ENCODE data around the gene NES.

DNA sequence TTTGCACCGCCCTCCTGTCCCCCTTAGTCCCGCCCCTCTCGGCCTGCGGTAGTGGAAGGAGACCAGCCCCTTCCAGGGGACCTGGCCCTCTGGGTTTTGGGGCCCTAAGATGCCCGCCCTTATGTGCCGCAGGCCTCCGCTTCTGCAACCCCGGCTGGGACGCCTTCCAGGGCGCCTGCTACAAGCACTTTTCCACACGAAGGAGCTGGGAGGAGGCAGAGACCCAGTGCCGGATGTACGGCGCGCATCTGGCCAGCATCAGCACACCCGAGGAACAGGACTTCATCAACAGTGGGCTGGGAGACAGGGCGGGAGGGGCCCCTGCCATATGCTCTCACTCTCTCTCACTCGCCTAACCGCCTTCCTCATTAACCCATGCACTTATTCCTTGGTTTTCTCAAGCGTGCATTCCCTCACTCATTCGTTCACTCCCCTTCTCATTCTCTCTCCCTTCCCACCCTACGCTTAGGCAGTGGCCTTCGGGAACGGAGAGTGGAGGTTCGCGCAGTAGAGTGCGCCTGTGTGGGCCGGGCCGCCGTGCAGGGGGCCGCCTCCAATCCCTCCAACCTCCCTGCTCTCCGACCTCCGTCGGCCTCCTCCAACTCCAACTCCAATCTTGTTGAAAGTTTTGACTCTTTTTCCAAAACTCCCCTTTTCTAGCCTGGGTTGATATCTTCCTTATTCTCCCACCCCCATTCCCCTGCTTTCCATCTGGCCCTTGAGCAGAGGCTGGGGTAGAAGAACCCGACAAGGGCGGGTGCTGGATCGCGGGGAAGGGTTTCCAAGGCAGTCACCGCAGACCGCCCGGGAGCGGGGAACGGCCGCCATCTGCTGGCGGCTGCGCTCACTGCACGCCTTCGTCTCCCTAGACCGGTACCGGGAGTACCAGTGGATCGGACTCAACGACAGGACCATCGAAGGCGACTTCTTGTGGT lies 20.1 kb downstream of the NES start:
- TF ChIP-seq, protein P1, sequence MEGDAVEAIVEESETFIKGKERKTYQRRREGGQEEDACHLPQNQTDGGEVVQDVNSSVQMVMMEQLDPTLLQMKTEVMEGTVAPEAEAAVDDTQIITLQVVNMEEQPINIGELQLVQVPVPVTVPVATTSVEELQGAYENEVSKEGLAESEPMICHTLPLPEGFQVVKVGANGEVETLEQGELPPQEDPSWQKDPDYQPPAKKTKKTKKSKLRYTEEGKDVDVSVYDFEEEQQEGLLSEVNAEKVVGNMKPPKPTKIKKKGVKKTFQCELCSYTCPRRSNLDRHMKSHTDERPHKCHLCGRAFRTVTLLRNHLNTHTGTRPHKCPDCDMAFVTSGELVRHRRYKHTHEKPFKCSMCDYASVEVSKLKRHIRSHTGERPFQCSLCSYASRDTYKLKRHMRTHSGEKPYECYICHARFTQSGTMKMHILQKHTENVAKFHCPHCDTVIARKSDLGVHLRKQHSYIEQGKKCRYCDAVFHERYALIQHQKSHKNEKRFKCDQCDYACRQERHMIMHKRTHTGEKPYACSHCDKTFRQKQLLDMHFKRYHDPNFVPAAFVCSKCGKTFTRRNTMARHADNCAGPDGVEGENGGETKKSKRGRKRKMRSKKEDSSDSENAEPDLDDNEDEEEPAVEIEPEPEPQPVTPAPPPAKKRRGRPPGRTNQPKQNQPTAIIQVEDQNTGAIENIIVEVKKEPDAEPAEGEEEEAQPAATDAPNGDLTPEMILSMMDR (IDR thresholded peaks at IDR 0.05; ENCODE audit: low read length): peak; percentile 84
- TF ChIP-seq EZH2 (IDR thresholded peaks at IDR 0.05; ENCODE audit: borderline replicate concordance, low read length): no peak
